Uterus (tissue), 2 donors: ENCODE data around the gene MYL10.

ENCODE experiments used
- POLR2A ChIP-seq, 2 donors: fragments of 450-650 bp; IDR thresholded peaks; one replicate each; pipeline ENCODE4 v1.6.1; 2016; ENCODE audit warnings: antibody characterized with exemption in 2 of 2, mild to moderate bottlenecking in 1 of 2, moderate library complexity in 1 of 2
- TF ChIP-seq, protein P1 (sequence below), 4 experiments: fragments of 200-600 bp in 2 of 4; fragments of 450-650 bp in 2 of 4; sonication (generic) in 2 of 4; IDR thresholded peaks; one replicate each; pipeline ENCODE4 v1.5.1; 2016 to 2019; ENCODE audit warnings: antibody characterized with exemption in 4 of 4, mild to moderate bottlenecking in 2 of 4, moderate library complexity in 1 of 4

DNA sequence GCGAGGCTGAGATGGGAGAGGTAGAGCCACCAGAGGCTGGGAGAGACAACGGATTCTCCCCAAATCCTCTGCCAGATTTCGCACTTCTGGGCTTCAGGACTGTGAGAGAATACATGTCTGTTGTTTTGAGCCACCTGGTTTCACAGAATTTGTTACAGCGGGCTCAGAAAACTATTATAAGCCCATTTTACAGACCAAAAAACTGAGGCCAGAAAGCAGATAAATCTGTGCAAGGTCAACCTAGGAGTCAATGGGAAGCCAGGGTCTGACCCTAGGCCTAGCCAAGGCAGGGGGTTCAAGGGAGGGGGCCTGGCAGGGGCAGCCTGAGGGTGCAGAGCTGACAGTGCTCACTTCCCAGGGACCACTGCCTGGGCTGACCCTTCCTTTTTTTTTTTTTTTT, 8.7 kb downstream of the MYL10 start:
- no peak for TF ChIP-seq POLR2A (IDR thresholded peaks at IDR 0.05)
- TF ChIP-seq, protein P1, sequence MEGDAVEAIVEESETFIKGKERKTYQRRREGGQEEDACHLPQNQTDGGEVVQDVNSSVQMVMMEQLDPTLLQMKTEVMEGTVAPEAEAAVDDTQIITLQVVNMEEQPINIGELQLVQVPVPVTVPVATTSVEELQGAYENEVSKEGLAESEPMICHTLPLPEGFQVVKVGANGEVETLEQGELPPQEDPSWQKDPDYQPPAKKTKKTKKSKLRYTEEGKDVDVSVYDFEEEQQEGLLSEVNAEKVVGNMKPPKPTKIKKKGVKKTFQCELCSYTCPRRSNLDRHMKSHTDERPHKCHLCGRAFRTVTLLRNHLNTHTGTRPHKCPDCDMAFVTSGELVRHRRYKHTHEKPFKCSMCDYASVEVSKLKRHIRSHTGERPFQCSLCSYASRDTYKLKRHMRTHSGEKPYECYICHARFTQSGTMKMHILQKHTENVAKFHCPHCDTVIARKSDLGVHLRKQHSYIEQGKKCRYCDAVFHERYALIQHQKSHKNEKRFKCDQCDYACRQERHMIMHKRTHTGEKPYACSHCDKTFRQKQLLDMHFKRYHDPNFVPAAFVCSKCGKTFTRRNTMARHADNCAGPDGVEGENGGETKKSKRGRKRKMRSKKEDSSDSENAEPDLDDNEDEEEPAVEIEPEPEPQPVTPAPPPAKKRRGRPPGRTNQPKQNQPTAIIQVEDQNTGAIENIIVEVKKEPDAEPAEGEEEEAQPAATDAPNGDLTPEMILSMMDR (IDR thresholded peaks at IDR 0.05) = no peak
